Inflammatory macrophage treated with lipopolysaccharide for 4 hours (primary cell): ENCODE results near the gene THOC6.

Source experiments
- DNase-seq: peaks from one replicate; pipeline ENCODE4 v3.0.0-alpha.2; 2020

Gene THOC6

GRCh38 chr16:3017794-3018506 is 5.9 kb upstream of the THOC6 start, which contains the start of gene CLDN6:
TSS of gene CLDN6 (minus strand) at chr16:3018183. CDS start at chr16:3016021, 2,162 bp downstream.
- DNase-seq = no peak

GRCh38 chr16:3019594-3020246 is 4.1 kb upstream of the THOC6 start:
- no peak for DNase-seq

- DNase-seq = peak; percentile 86
These were observed 3.6 kb upstream of the THOC6 start, which contains the start of gene TNFRSF12A for GRCh38 chr16:3020247-3020603. TSS of gene TNFRSF12A (plus strand) at chr16:3020368. CDS start at chr16:3020398, 30 bp downstream.

GRCh38 chr16:3020604-3021448 is 3.0 kb upstream of the THOC6 start:
- no peak for DNase-seq

- peak; percentile 77 for DNase-seq
These were observed 2.2 kb upstream of the THOC6 start for GRCh38 chr16:3021449-3022207.

GRCh38 chr16:3022208-3022683 is 1.6 kb upstream of the THOC6 start:
- DNase-seq = peak; percentile 90

- DNase-seq = peak; percentile 32
These were observed 986 bp upstream of the THOC6 start for GRCh38 chr16:3022684-3023414.

GRCh38 chr16:3023415-3023668 is 493 bp upstream of the THOC6 start:
- no peak for DNase-seq

- DNase-seq = no peak
These were observed 1.5 kb downstream of the THOC6 start for GRCh38 chr16:3025032-3026002.

- DNase-seq = no peak
These were observed 2.2 kb downstream of the THOC6 start for GRCh38 chr16:3026003-3026378.

- DNase-seq = no peak
These were observed 3.0 kb downstream of the THOC6 start for GRCh38 chr16:3026609-3027488.

- no peak for DNase-seq
These were observed 3.6 kb downstream of the THOC6 start for GRCh38 chr16:3027489-3027795.

GRCh38 chr16:3027983-3028715 is 4.3 kb downstream of the THOC6 start:
- DNase-seq = peak; percentile 83

- no peak for DNase-seq
These were observed 5.0 kb downstream of the THOC6 start for GRCh38 chr16:3028716-3029319.

- DNase-seq = peak; percentile 40
These were observed 5.8 kb downstream of the THOC6 start for GRCh38 chr16:3029491-3030221.

- no peak for DNase-seq
These were observed 6.7 kb downstream of the THOC6 start for GRCh38 chr16:3030222-3031212.

GRCh38 chr16:3032624-3033023 is 8.8 kb downstream of the THOC6 start:
- peak; percentile 56 for DNase-seq
